ENCODE results near the gene KCTD15.

Gene KCTD15

DNA sequence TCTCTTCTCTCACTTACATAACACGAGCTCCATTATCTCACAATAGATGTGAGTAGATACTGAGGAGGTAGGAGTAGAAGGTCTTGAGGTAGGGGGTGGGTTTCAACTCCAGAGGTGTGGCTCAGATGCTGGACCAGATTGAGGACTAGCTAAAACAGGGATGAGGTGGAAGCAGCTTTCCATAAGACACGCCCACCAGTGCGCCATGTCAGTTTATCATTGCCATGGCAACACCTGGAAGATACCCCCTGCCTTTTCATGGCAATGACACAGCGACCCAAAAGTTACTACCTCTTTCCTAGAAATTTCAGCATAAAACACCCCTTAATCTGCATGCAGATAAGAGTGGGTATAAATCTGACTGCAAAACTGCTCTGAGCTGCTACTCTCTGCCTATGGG is 44.1 kb downstream of the KCTD15 start:
- no peak for TF ChIP-seq ZFX (IDR thresholded peaks at IDR 0.05; ENCODE audit: borderline replicate concordance)
- TF ChIP-seq, protein P1, sequence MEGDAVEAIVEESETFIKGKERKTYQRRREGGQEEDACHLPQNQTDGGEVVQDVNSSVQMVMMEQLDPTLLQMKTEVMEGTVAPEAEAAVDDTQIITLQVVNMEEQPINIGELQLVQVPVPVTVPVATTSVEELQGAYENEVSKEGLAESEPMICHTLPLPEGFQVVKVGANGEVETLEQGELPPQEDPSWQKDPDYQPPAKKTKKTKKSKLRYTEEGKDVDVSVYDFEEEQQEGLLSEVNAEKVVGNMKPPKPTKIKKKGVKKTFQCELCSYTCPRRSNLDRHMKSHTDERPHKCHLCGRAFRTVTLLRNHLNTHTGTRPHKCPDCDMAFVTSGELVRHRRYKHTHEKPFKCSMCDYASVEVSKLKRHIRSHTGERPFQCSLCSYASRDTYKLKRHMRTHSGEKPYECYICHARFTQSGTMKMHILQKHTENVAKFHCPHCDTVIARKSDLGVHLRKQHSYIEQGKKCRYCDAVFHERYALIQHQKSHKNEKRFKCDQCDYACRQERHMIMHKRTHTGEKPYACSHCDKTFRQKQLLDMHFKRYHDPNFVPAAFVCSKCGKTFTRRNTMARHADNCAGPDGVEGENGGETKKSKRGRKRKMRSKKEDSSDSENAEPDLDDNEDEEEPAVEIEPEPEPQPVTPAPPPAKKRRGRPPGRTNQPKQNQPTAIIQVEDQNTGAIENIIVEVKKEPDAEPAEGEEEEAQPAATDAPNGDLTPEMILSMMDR (IDR thresholded peaks at IDR 0.05): no peak
- H3K27ac ChIP-seq: no peak overlapping the region

DNA sequence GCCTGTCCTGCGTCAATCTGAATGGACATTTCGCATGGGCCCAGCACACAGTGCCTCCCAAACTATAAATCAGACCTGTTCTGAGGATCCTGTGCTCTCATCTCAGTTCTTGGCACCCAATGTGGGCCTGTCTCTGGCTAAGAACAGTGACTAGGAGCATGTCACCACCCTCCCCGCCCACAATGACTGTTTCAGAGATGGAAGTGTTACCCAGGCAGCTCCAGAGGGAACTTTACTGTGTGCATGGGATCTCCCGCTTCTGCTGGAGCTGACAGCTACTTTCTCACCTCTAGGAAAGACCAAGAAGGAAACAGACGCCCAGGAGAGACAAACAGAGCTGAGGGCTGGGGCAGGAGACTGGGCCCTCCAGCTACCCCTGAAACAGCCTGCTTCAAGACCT is 45.0 kb downstream of the KCTD15 start:
- no peak overlapping the region for H3K27ac ChIP-seq
- TF ChIP-seq, protein P1 (IDR thresholded peaks at IDR 0.05): no peak
- no peak for TF ChIP-seq ZFX (IDR thresholded peaks at IDR 0.05; ENCODE audit: borderline replicate concordance)

DNA sequence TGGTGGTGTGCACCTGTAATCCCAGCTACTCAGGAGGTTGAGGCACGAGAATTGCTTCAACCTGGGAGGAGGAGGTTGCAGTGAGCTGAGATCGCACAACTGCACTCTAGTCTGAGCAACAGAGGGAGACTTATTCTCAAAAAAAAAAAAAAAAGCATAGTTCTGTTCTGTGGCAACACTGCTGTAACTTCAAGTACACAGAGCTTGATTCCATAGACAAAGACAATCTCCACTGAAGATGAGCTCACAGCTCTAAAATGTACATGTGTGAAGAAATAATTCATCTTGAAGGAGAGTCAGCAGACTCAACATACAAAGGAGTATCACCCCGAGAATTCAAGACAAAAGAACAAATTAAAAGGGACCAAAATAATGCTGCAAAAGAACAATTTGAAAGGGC is 47.8 kb downstream of the KCTD15 start:
- no peak overlapping the region for H3K27ac ChIP-seq
- TF ChIP-seq, protein P1 (IDR thresholded peaks at IDR 0.05): no peak
- TF ChIP-seq ZFX (IDR thresholded peaks at IDR 0.05; ENCODE audit: borderline replicate concordance): no peak

GRCh38 chr19:33845498-33845897 is 48.8 kb downstream of the KCTD15 start:
- no peak for TF ChIP-seq ZFX (IDR thresholded peaks at IDR 0.05; ENCODE audit: borderline replicate concordance)
- TF ChIP-seq, protein P1 (IDR thresholded peaks at IDR 0.05): no peak
- H3K27ac ChIP-seq: no peak overlapping the region

GRCh38 chr19:33849551-33850147 is 53.0 kb downstream of the KCTD15 start:
- TF ChIP-seq, protein P1 (IDR thresholded peaks at IDR 0.05): no peak
- TF ChIP-seq ZFX (IDR thresholded peaks at IDR 0.05; ENCODE audit: borderline replicate concordance): no peak
- no peak overlapping the region for H3K27ac ChIP-seq

DNA sequence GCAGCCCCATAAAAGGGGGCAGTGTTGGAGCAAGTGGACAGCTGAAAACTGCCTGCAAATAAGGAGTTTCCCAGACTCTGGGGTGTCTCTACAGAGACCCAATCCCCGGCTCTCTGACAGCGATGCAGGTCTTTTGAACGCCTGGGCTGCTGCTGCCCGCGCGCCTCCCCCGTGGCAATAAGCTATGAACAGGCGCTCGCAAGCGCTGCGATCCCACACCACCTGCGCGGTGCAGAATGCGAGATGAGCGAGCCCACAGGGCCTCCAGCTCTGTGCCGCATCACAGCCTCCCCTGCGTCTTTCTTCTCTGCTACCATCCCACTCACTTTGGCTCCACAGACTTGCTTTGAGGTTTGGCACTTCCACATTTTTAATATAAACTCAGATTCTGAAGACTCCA is 62.3 kb downstream of the KCTD15 start:
- H3K27ac ChIP-seq: no peak overlapping the region
- TF ChIP-seq, protein P1 (IDR thresholded peaks at IDR 0.05): no peak
- no peak for TF ChIP-seq ZFX (IDR thresholded peaks at IDR 0.05; ENCODE audit: borderline replicate concordance)

- TF ChIP-seq ZFX (IDR thresholded peaks at IDR 0.05; ENCODE audit: borderline replicate concordance): no peak
- TF ChIP-seq, protein P1 (IDR thresholded peaks at IDR 0.05): no peak
- H3K27ac ChIP-seq: no peak overlapping the region
Measured at GRCh38 chr19:33860312-33861090, 63.8 kb downstream of the KCTD15 start.
